H1 (cell line): ENCODE data around the gene HELZ2.

ENCODE experiments used
- CTCF ChIP-seq, 3 experiments: IDR thresholded peaks; 1 replicate in 2 of 3; 2 replicates in 1 of 3; pipeline versions ENCODE4 v1.5.1 to v1.6.1; 2011; ENCODE audit warnings: low read length in 3 of 3, mild to moderate bottlenecking in 3 of 3, inconsistent platforms in 2 of 3, low read depth in 1 of 3, moderate library complexity in 1 of 3; ENCODE audit not compliant: insufficient read depth in 1 of 3; ENCODE audit errors: control extremely low read depth in 1 of 3
- EZH2 ChIP-seq: fragments of 200-600 bp; sonication (generic); IDR thresholded peaks from 2 replicates; pipeline ENCODE4 v1.7.1; 2012; ENCODE audit warnings: low read depth, mild to moderate bottlenecking, moderate library complexity, low read length, inconsistent platforms; ENCODE audit not compliant: severe bottlenecking
- PHF8 ChIP-seq: fragments of 200-600 bp; sonication (generic); conservative IDR thresholded peaks from 2 replicates; pipeline ENCODE4 v1.7.1; 2012; ENCODE audit warnings: low read depth, mild to moderate bottlenecking, inconsistent platforms, low read length, moderate library complexity
- POLR2A ChIP-seq, 2 experiments: IDR thresholded peaks; 1 replicate in 1 of 2; 2 replicates in 1 of 2; pipeline ENCODE4 v1.6.1; 2011; ENCODE audit warnings: low read depth in 2 of 2, low read length in 2 of 2, mild to moderate bottlenecking in 2 of 2; ENCODE audit errors: control extremely low read depth in 1 of 2
- RAD21 ChIP-seq, 2 experiments: IDR thresholded peaks in 1 of 2; conservative IDR thresholded peaks in 1 of 2; 2 replicates each; pipeline ENCODE4 v1.6.1; 2011; ENCODE audit warnings: low read depth in 2 of 2, low read length in 2 of 2, improper control_type of control experiment in 1 of 2, inconsistent platforms in 1 of 2, mild to moderate bottlenecking in 1 of 2, moderate library complexity in 1 of 2
- SIN3A ChIP-seq, 2 experiments: IDR thresholded peaks in 1 of 2; conservative IDR thresholded peaks in 1 of 2; 2 replicates each; pipeline ENCODE4 v1.6.1; 2011 to 2012; ENCODE audit warnings: low read length in 2 of 2, improper control_type of control experiment in 1 of 2, low read depth in 1 of 2, mild to moderate bottlenecking in 1 of 2
- SUZ12 ChIP-seq: fragments of 200-600 bp; sonication (generic); IDR thresholded peaks from 2 replicates; pipeline ENCODE4 v1.6.1; 2012; ENCODE audit warnings: mild to moderate bottlenecking, inconsistent platforms, low read length, moderate library complexity, mixed read lengths
- ZNF274 ChIP-seq: IDR thresholded peaks from 2 replicates; pipeline ENCODE4 v1.7.0; 2012; ENCODE audit warnings: low read length, borderline replicate concordance; ENCODE audit errors: extremely low read depth

- TF ChIP-seq ZNF274 (no peak), POLR2A (IDR thresholded peaks at IDR 0.05; ENCODE audit: control extremely low read depth in 1 of 2, low read depth in 2 of 2, low read length in 2 of 2) (no peak), CTCF (IDR thresholded peaks at IDR 0.05; ENCODE audit: control extremely low read depth in 1 of 3, insufficient read depth in 1 of 3, low read depth in 1 of 3, low read length in 3 of 3) (no peak), RAD21 (IDR thresholded peaks at IDR 0.05 in 1 of 2, conservative IDR thresholded peaks at IDR 0.05 in 1 of 2; ENCODE audit: low read depth in 2 of 2, low read length in 2 of 2) (no peak), SIN3A (conservative IDR thresholded peaks at IDR 0.05 in 1 of 2, IDR thresholded peaks at IDR 0.05 in 1 of 2; ENCODE audit: low read depth in 1 of 2, low read length in 2 of 2) (no peak), PHF8 (no peak), EZH2 (no peak), SUZ12 (no peak)
These were observed 7.5 kb downstream of the HELZ2 start for GRCh38 chr20:63566395-63567135.
